Hematopoietic multipotent progenitor cell treated with erythropoietin and hydrocortisone succinate and interleukin-3 and kit ligand, for 17 days (in vitro differentiated cells): ENCODE measurements around the gene CELF2.

ENCODE experiments used
- DNase-seq: peaks from one replicate; pipeline ENCODE4 v3.0.0-alpha.2; 2015; ENCODE audit warnings: low spot score

Gene CELF2

DNA sequence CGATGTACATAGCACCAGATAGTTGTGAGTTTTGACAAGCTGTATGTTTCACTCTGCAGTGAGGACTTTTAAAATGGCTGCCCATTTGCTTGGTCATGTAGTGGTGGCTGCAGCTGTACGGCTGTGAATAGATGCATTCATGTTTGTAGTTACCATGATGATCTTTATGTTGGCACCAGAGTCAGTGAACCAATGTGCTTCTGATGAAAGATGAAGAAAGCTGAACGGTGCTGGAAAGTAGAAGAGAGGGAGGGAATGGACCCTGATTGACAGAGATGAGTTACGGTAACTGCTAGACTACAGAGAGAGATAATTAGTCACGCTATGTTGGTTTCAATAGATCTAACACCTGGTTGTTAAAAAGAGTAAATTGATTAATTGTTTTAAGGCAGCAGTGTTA, 256.8 kb downstream of the CELF2 start:
- no peak for DNase-seq

DNA sequence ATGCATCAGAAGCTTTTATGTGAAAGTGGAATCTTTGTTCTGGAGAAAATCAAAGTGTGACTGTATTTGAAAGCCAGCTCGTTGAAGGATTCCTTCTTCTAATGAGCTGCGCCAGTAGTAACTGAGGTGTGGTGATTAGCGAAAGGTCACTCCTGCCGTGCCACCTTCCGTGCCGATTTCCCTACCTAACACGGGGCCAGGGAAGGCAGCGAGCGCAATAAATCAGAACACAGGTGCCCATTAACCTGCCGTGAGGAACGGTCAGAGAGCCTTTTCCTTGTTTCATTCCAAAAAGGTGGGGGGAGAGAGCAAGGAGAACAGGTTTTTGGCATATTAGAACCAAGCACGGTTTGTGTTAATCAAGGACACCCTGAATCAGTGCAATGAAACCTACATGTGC, 258.0 kb downstream of the CELF2 start:
- DNase-seq, result no peak

DNA sequence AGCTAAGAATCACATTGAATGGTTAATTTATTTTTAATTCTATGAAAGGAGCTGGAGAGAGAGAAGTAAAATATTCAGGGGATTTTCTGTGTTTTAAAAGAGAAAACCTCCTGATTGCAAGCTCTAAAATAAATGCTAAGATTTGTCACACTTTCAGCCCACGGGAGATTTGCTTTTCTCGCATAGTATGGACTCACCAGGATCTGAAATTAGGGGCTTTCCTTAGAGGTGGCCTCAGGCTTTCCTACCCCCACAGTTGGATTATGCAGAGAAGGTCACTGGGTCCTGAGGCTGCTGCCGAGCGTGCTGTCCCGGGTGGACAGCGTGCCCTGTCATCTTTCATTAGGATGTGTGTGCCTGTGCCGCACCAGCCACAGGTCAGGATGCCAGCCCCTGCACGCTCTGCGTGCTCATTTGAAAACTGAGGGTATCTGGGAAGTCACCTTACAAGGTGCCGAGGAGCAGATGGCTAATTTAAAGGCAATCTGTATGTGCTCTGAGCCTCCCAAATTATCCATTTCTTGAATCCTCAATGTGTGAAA, 258.8 kb downstream of the CELF2 start:
- no peak for DNase-seq

DNA sequence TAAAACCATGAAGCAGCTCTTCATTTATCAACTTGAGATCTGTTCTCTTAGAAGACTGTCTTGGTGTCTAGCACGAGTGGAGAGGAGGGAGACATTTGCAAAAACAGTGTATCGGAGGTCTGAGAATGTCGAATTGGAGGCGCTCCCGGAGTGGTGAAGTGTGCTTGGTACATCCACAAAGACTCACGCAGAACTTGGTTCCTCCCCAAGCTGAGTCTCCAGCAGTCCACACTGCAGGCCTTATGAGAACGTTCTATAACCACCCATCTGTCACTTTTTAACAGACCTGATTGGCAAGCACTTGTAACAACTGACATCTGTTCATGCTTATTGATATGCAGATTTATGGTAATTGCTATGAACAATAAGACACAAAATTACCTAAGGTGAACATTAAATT, 261.6 kb downstream of the CELF2 start:
- DNase-seq, result no peak

DNA sequence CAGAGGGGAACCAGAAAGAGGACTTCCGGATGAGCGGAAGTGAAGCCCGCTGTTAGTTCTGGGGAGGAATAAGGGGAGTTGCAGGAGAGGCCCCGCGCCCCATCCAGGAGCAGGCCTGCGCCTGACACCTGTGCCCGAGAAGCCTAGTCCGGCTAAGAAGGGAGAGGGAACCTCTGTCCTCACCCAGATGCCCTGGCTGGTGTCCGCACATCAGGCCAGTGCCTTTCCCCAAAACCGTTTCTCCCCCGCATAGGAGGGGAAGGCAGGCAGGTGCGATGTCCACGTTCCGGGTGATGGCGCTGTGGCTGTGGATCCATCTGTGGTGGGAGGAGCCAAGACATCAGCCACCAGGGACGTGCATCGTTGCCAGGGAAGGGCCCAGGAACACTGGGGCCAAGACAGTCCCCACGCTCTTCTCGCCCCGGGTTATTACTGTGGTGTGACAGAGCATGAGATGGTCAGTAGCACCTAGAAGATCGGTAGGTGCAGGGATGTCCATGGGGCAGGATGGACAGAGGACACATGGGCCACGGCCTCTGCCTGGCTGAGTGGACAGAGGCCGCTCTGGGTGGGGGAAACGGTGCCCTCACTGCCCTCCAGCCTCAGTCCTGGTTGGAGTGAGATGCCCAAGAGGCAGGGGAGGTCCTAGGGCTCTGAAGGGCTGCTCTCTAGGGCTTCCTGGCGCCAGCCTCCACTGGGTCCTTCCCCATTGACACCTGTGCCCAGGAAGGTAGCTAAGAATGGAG, 262.7 kb downstream of the CELF2 start:
- DNase-seq, result no peak

DNA sequence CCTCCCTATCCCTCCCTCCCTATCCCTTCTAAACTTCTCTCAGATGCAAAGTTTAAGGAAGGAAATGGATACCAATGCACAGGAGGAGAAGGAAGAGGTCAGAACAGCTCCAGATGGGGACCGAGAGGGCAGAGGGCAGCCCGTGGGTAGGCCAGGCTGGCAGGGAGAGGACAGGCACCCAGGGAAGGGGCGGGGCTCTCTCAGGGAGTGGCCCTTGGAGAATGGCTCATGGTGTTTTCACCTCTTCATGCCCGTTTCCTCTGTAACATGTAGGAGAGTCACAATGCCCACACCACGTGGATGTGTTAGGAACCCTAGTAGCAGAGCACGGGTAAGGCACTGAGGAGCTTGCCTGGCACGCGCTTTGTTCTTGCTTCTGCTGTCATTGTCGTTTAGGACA, 264.5 kb downstream of the CELF2 start:
- DNase-seq, result no peak

DNA sequence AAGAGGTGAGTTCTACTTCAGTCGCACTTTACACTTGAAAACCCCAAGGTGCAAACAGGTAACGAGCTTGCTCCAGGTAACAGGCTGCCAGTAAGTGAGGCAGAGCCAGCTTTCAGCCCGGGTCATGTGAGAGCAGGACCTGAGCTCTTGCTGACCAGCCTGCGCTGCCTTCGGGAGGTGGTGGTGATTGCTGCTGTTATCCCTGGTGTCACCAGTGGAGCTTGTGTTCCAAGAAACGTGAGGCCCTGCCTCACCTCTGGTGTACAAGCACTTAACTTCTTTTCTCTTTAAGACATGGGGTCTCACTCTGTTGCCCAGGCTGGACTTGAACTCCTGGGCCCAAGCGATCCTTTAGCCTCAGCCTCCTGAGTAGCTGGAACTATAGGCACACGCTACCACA, 265.0 kb downstream of the CELF2 start:
- no peak for DNase-seq

DNA sequence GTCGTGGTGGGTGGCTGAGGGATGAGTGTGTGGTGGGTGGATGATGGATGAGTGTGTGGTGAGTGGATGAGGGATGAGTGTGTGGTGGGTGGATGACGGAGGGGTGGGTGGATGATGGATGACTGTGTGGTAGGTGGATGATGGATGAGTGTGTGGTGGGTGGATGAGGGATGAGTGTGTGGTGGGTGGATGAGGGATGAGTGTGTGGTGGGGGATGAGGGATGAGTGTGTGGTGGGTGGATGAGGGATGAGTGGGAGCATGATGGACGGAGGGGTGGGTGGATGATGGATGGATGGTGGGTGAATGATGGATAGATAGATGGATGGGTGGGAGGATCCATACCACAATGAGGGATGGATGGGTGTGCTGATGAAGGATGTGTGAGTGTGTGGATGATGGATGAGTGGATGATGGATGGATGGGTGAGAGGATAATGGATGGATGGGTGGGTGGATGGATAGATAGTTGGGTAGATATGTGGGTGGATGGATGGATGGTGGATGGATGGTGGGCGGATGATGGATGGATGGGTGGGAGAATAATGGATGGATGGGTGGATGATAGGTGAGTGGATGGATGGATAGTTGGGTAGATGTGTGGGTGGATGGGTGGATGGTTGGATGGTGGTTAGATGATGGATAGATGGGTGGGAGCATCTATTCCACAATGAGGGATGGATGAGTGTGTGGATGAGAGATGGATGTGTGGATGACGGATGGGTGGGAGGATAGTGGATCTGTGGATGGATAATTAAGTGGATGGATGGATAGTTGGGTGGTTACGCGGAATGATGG, 266.8 kb downstream of the CELF2 start:
- DNase-seq, result no peak

DNA sequence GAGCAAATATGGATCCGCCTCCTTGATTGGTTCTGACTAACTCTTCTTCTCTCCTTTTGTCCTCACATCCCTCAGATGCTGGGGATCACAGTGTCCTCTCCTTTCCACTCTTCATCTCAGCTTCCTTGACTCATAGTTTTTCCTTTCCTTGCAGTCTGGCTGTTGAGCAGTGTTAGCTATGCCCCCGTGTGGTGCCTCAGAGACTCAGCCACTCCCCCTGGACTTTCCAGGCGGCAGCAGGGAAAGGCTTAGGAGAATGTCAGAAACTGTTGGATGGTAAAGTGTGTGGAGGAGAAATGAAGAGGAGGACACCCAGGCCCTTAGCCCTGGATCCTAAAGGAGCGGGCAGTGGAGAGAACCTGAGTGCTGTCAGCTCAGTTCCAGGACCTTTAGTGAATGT, 267.5 kb downstream of the CELF2 start:
- DNase-seq, result no peak

DNA sequence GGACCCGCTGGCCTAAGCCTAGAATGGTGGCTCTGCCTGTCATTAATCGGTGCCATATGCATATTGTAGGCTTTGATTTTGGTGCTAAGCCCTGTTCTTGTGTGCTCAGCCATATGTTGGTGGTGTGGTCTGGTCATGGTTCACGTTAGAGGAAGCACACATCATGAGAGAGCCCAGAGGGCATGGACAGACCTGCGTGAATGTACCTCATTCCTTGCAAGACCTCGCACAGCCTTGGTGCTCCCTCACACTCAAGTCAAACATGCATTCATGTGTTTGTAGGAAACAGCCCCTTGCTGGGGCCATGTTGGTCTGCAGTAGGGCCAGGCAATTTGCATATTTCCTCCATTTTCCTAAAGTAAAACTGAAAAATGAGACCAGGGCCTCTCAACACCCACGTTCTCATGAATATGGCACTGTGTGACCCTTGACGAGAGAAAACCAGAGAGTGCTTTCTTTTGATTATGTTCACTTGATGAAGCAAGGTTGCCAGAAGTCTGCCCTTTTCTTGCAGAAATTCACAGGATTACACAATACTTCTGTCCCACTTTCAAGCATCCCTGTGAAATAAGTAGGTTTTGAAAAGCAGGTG, 268.7 kb downstream of the CELF2 start:
- no peak for DNase-seq

DNA sequence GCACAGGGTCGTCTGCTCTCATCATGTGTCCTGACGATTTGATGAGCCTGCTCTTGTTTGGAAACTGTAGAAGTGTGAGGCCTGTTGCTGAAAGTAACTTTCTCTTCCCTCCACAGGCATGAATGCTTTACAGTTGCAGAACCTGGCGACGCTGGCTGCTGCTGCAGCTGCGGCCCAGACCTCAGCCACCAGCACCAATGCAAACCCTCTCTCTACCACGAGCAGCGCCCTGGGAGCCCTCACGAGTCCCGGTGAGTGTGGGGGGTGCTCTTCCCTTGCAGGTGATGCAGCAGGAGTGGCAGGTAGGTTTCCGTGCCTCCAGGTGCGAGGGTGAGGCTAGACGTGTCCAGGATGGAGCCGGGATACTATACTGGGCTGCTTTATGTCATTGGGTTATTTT, 270.6 kb downstream of the CELF2 start:
- DNase-seq, result no peak

DNA sequence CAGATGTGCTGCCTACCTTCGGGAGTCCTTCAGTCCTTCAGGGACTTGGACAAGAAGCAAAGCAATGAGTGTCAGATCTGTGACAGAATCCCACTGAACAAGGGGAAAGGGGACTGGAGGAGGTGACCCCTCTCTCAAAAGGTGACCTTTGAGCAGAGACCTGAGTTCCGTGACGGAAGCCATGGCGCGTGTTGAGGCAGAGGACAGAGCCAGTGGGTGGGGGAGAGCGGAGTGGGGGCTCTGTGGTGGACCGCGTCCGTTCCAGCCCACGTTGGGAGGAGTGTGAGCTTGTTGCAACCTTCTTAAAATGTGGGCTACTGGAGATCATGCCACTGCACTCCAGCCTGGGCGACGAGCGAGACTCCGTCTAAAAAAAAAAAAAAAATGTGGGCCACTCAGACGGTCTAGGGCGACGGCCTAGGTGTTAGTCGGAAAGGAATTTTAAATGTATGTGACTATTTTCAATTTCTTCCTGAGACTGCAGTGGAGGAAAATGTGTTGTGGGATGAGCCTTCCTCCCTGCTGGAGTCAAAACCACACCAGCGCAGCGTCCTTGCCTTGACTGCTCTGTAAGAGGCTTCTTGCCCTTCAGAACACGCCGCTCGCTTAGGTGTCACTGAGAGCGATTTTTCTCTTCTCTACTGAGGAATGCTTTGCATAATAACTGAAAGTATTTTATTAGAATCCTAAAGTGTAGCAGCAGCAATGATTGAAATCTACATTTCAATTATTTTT, 272.7 kb downstream of the CELF2 start:
- DNase-seq, result no peak

DNA sequence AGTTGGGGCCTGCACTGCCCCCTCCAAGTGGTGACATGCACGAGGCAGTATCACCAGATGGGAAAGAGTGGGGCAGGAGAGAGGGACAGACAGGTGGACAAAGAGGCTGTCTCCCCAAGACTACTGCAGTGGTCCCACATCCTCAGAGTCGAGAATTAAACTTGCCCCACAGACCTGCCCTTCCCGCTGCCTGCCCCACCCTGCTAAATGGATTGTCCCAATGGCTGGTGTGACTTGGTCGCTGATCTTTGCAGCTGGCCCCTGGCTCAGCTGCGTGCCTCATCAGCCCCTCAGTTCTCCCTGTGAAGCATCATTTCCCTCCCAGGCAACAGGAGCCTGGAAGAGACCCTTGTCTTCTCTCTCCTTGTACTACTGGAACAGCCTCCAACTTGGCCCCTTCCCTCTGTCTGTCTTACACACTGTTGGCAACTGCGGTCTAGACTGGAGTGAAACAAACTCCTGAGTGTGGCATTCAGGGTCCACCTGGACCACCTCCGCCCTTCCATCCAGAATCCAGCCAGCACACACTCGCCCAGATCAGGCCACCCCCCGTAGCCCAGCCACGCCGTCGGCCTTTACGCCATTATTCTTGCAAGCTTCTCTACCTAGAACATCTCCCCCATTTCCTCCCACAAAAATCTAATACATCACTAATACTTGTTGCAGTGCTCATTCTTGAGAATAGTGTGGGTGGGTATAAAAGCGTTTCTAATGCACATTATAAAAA, 275.1 kb downstream of the CELF2 start:
- no peak for DNase-seq

DNA sequence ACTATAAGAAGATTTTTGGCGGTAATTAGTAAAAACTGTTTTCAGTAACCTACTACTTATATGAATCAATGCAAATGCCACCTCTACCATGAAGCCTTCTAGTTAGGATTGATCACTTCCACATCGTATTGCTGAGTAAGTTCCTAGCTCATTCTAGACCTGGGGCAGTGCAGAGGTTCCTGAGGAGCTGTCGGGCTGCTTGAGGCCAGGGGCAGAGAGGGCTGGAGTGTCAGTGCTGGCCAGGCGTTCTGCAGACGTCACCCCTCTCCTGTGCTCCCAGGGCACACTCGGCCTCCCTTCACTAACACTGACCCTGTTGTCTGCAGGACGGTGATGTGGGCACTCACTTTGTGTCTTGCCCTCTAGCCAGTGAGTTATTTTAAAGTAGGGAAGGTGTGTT, 275.7 kb downstream of the CELF2 start:
- no peak for DNase-seq

DNA sequence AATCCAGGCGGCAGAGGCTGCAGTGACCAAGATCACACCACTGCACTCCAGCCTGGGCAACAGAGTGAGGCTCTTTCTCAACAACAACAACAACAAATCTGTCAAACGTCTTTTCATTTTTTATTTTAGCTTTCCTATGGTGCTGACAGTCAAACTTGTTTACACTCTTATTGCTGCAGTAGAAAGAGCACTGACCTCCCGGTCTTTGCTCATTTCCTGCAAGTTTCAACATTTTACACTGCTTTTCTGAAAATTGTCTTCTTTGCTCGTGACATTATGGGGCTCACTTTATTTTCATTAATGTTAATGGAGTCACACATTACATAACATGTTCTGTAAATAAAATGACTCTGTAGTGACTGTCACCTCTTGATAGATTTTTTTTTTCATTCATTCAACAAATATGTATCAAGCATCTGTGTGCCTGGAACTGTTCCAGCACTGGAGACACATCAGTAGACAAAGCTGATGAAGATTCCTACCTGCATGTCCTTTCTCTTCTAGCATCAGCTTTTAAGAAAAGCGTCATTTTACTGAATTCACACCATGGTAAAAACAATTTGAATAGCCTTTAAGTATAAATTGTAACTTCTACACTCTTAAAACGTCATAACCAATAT, 277.3 kb downstream of the CELF2 start:
- DNase-seq, result no peak

DNA sequence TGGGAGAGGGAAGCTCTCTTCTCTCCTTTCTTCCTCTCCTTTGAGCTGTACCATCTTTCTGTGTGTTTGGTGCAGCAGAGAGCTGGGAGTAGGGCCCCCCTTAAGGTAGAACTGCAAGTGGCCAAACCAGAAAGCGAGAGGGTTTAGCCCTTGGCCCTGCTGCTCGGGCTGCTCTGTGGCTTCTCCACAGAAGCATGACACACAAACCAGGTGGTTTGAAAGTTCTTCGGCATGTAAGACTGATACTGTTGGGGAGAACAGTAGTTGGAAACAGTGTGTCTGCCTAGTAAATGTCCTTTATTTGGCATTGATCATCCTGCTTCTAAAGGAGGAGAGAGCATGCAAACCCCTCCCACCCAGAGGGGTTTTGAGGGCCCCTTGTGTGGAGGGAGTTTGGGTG, 277.8 kb downstream of the CELF2 start:
- no peak for DNase-seq

DNA sequence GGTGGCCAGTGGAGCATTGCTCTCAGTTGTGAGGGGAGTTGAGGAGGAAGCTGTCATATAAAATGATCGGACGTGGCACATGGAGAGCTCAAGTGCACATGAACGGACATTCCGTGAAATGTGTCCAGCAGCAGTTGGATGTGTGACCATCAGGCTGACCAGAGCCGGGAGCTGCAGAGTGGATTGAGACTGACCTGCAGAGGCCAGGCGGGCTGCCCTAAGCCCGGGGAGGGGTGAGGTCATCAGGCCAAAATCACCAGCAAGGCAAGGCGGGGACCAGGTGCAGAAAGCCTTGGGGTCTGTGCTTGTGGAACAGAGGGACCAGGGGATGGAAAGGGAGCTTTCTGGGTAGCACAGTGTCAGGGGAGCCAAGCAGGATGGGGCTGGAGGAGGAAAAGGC, 279.5 kb downstream of the CELF2 start:
- no peak for DNase-seq

DNA sequence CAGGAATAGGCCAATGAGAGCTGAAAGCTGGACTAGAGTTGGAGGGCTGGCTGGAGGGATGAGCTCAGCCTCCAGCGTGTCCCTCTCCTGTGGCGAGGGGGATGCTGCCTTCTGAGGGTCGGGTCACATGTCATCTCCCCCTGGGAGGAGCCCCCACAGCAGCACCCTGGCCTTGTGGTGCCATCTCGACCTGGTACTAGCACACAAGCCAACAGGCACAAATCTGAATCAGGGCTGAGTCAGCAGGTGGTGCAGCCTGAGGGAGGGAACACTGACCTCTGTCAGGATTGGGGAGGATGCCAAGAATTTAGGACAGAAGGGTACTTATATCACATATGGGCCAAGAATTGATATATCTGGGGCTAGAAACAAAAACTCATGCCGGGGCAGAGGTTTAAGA, 280.4 kb downstream of the CELF2 start:
- no peak for DNase-seq

DNA sequence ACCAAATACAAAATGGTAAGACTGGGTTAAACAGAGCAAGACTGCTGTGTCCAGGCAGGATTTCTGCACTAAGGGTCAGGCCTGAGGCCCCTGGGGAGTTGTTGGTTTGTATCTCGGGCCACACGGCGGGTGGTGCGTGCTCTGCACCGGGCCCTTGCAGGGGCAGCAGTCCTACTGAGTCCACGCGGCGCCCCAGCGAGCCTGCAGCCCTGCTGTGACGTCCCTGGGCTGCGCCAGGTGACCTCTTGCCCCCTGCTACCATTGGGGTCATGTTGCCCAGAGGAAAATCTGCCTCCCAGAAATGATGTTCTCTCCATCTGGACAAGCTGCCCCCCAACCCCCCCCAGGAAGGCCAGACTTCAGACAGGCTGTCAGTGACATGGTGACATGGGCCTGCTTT, 281.5 kb downstream of the CELF2 start:
- no peak for DNase-seq

DNA sequence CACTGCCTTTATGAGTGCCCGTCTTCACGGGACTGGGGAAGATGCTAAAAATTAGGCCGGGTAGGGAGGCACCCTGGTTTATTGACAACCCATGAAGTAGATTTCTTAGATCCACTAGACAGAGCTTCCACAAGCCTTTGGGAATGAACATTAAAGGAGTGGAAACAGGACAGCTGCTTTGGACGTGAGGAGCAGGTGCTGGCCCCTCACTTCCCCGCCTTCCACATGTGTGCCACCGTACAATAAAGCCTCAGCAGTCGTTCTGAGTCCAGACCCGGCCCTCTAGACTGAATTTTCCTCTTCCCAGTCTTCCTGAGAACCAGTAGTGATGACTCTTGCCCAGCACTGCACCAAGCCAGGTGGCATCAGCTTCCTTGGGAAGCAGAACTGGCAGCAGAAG, 282.4 kb downstream of the CELF2 start:
- no peak for DNase-seq

DNA sequence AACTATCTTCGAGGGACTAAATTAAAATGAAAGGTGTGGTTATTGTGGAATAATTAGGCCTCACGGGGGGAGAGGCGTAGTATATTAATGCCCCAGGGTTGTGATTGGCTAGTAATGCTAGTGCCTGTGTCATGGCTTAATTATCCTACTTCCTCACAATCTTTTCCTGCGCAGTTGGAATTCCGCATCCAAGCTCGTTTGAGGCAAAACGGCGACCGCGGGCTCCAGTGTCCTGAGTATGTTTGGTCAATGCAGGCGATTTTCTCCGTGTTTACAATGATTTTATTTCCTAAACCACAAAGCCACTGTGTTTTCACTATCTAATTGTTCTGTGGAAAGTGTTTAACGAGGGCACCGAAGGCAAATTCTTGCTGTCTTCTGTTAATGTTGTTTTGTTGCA, 282.9 kb downstream of the CELF2 start:
- DNase-seq, result no peak
